Islet precursor cell (in vitro differentiated cells): ENCODE measurements around the gene SOCS6.
A peak's percentile ranks its signal among the peaks of the same experiment; 100 is the strongest.

Experiments
- DNase-seq: peaks from one replicate; pipeline ENCODE4 v3.0.0-alpha.2; 2018

Gene SOCS6

DNA sequence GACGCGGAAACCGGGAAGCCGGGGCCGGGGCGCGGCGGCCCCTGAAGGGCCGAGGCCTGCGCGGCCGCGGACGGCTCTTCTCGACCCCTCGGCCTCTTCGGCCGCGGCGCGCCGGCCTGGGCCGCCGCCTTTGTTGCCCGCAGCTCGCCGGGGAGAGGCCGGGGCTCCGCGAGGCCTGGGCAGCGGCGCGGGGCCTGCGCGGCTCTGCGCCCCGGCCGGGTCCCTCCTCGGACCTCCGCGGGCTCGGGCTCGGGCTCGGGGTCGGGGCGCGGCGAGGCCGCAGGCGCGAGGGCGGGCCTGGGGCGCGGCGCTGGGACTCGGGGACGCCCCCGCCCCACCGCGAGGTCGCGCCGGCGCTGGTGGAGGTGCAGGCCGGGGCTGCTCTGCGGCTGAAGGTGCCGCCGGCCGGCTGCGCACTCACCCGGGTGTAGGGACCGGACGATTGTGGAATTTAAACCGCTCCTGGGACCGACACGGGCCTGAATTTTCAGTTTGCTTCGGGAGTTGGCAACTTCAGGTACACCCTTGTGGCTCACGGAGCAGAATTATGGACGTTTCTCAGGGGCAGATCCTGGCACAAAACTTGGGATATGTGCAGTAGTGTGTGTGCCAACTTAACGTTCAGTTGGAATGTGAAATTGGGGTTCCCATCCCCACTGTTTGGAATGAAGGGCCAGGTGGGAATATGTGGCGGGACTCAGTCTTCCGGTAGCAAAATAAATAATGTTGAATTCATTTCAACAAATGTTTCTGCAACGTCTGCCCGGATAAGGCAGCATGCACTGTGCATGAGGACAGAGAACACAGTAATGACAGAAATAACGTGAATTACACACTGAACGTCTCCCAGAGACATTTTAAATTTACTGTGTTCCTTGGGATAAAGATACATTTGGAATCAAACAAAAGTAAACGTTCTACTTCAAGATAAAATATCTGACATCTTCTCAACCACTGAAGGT is 787 bp downstream of the SOCS6 start:
- DNase-seq, result no peak

DNA sequence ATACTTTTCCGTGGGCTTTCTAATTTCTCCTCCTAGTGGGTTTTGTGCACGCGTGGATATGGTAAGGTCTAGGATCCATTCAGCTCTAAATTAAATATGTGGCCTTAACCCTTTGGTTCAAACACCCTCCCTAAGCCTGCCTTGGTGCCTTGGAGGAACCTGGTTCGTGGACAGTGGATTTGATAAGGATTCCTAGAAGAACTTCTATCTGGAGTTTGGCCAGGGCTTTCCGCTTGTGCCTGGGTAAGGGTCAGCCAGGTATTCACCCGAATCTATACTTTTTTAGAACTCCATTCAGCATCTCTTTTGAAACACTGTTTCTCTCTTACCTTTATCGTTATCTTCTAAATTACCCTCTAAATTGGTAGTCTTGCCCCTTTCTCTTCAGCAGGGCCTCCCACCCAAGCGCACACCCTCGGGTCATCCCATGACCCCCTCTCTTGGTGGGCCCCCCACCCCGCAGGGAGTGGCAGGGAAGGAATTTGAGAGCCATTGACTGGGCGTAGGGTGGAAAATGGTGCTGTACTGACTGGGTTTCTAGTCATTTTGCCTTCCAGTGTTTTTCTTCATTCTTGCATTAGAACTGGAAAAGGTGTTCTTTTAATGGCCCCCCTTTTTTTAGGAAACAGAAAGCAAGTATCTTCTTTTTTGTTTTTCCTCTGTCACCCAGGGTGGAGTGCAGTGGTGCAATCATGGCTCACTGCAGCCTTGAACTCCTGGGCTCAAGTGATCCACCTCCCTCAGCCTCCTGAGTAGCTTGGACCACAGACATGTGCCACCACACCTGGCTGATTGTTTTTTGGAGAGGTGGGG is 1.8 kb downstream of the SOCS6 start:
- no peak for DNase-seq

DNA sequence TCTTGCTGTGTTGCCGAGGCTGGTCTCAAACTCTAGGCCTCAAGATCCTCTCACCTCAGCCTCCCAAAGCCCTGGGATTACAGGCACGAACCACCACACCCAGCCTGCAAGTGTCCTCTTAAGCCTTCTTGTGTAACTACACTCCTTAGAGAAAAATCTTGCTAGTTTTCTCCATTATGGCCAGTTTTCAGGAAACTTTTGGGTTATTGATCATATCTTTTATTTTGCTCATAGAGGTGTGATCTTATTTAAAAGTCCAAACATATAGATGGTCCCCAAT is 2.4 kb downstream of the SOCS6 start:
- DNase-seq, result no peak

GRCh38 chr18:70292628-70293027 is 3.8 kb downstream of the SOCS6 start:
- no peak for DNase-seq

DNA sequence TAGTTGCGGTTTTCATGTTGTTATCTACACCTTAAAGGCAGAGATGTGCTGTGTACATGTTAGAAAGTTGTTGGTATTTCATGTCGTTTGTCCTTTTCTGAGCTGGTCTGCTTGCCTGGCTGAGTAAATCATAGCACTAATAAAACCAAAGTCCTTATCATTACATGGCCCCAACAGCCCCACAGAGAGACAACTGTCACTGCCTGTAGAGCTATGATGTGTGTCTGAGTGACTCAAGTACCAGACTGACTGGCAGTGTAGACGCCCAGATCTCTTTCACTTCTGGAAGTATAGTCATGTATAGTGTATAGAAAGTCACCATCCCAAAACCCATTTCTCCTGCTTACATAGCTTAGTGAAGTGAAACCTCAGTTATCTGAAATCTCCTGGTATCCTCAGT is 4.3 kb downstream of the SOCS6 start:
- DNase-seq, result no peak

- no peak for DNase-seq
Observed at GRCh38 chr18:70294471-70295191, 5.8 kb downstream of the SOCS6 start.

GRCh38 chr18:70295192-70296188 is 6.6 kb downstream of the SOCS6 start:
- DNase-seq, result no peak

DNA sequence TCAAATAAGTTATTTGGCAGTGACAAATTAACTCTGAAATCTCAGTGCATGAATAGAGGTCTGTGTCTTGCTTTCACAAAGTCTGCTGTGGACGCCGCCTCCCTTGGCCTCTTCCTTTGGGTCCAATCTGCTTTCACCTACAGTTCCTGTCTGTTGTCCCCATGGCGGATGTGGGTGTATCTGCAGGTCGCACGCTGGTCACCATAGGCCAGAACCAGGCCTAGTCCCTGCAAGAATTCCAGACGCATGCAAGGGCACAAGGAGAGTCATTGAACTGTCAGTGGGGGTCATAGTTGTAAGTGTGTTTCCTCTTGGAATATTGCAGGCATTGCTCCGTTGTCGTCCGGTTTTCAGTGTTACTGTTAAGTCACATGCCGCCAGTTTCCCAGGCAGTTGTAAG is 7.4 kb downstream of the SOCS6 start:
- DNase-seq, result peak; percentile 71

- DNase-seq, result no peak
Observed at GRCh38 chr18:70296781-70297180, 7.9 kb downstream of the SOCS6 start.

DNA sequence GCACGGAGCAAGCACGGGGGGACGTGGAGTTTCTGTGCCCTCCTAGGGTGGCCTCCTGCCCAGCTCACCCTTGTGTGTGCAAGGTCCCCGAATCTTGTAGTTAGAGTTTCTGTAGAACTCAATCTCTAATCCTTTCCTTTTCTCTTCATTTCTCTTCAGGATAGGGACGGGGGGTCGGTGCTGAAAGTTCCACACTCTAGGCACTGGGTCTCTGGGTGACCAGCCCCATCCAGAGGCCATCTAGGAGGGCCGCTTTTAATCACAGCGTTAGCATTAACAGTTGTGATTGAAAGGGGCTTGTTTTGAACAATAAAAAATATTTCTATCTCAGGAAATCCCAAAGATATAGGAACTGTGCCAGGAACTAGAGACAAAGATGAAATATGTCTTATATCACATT is 10.5 kb downstream of the SOCS6 start:
- DNase-seq, result no peak

- no peak for DNase-seq
Observed at GRCh38 chr18:70301667-70302066, 12.8 kb downstream of the SOCS6 start.

GRCh38 chr18:70308555-70309294 is 19.9 kb downstream of the SOCS6 start:
- no peak for DNase-seq

DNA sequence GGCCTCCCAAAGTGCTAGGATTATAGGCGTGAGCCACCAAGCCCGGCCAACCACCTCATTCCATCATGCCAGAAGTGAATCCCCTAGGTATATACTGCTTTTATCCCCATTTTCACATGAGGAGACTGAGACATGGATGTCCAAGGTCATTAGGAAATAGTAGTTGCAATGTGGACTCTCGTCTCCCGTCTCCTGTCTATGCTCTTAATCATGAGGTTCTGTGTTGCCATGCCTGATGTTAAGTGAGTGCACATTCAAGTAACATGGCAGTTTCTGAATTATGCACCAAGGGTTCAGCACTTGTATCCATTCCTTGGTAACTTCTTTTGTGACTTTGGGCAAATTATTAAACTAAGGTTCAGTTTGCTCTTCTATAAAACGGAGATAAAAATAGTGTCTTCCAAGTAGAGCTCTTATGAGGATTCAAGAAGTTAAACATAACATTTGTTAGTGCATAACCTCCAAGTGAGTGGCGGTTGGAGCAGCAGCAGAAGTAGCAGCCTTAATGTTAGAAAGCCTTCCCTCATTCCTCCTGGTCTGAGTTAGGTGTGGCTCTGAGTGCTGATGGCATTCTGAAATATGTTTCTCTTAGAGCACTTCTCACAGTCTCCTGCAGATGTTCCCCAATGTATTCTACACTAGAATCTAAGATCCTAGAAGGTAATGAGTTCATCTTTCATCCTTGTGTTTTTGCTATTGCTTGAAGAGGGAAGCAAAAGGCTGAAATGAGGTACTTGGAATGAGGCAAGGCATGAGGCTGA is 21.9 kb downstream of the SOCS6 start:
- DNase-seq, result no peak

- no peak for DNase-seq
Observed at GRCh38 chr18:70311726-70312125, 22.9 kb downstream of the SOCS6 start.

GRCh38 chr18:70313640-70314039 is 24.8 kb downstream of the SOCS6 start:
- no peak for DNase-seq

- no peak for DNase-seq
Observed at GRCh38 chr18:70314151-70314782, 25.4 kb downstream of the SOCS6 start.

GRCh38 chr18:70319187-70319586 is 30.3 kb downstream of the SOCS6 start:
- no peak for DNase-seq

DNA sequence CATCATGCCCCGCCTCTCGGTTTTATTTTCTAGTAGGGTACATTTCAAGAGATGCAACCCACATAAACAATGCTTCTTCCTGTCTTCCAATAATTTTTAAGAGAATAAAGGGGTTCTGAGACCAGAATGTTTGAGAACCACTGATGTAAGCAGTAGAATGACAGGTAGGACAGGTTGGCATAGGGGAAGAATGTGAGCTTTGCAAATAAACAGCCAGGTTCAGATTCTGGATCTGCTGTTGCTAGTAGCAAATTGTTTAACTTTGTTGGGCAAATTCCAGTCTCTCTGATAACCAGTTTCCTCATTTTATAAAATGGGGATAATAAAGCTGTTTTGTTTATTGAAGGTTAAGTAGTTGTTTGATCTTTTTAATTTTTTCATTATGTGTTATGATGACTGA is 32.8 kb downstream of the SOCS6 start:
- DNase-seq, result no peak

DNA sequence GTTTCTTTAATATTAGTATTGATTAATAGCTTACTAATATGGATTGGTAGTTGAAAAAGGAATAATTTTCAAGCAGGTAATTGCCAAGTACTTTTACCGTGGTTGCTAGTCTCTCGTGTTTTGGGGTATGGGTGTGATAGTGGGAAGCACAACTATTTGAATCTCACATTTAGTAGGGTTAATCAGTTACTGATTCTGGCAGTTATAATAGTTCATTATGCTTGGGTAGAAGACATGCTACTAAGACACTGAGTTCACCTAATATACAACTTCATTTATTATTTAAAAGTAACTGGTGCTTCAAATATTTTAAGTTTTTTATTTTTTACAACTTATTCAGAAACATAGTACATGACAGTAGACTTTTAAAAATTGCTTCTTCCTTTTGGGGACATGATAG is 33.5 kb downstream of the SOCS6 start:
- DNase-seq, result no peak

DNA sequence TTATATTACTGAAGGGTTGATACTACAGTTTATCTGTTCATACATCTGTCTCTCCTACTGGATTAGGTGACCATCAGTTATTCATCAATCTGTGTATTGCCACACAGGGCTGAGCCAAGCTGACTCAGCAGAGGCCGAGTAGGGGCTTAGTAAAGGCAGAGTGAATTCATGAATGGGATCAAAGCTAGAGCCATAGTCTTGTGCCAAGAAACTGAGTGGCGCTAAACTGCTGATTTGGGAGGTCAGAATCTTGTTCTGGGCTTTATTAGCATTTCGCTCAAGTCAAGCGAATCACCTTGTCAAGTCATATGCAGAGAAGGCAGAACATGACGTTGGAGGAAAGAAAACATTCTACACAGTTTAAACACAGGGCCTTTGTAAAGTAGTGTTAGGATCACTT is 34.1 kb downstream of the SOCS6 start:
- DNase-seq, result no peak
